ENCODE results near the gene STK11. TPM values are rescaled to one million over a fixed set of nuclear protein-coding genes. Genes with fewer than 3 reads are reported as not detected.
A peak's percentile ranks its signal among the peaks of the same experiment; 100 is the strongest.

Gene STK11
- total RNA-seq, 4 donors from 2014 or later, result 52.5 to 91.2 (median 68.7) TPM

DNA sequence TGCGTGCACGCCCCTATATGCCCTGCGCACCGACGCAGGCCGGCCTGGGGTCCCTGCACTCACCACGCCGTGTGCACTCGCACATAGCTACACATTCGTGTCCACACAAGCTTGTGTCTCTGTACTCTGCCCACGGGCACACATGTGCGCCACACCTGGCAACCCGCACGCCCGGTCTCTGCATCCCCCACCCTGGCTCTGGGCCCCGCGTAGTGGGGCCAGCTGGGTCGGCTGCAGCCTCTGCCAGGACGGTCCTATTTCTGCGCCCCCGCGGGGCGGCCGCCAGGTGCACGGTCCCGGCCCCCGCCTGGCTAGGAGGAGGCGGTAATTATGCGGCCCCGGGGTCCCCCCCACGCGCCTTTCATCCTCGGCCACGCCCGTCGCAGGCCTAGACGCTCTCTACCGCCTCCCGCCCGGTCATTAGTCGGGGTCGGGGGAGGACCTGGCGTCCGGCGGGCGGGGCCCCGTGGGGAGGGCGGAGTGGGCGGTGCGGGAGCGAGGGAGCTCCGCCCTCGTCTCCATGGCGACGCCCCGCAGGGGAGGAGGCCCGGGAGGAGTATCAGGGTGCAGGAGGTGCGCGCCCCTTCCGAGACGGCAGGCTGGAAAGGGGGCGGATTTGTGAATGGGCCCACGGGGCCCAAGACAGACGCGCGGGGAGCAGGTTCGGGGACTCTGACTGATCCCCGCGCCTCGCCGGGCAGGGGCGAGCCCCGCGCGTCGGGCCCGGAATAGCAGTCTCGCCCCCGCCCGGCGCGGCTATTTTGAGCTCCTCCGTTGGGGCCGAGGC is 60.7 kb downstream of the STK11 start:
- 3 to 4% methylated on average over 46 to 49 of the region's 84 CpGs for WGBS, 2 donors
- no peaks in the 10 kb centered on the region for H3K27me3 ChIP-seq
- H3K4me1 ChIP-seq, result peaks cover 11 to 89% (median 73%) of the 10 kb centered on the region in 4 donors
- TF ChIP-seq POLR2A (IDR thresholded peaks at IDR 0.05), result no peak
- TF ChIP-seq, protein P1, sequence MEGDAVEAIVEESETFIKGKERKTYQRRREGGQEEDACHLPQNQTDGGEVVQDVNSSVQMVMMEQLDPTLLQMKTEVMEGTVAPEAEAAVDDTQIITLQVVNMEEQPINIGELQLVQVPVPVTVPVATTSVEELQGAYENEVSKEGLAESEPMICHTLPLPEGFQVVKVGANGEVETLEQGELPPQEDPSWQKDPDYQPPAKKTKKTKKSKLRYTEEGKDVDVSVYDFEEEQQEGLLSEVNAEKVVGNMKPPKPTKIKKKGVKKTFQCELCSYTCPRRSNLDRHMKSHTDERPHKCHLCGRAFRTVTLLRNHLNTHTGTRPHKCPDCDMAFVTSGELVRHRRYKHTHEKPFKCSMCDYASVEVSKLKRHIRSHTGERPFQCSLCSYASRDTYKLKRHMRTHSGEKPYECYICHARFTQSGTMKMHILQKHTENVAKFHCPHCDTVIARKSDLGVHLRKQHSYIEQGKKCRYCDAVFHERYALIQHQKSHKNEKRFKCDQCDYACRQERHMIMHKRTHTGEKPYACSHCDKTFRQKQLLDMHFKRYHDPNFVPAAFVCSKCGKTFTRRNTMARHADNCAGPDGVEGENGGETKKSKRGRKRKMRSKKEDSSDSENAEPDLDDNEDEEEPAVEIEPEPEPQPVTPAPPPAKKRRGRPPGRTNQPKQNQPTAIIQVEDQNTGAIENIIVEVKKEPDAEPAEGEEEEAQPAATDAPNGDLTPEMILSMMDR (IDR thresholded peaks at IDR 0.05), result no peak
- TF ChIP-seq EP300 (IDR thresholded peaks at IDR 0.05), result no peak
- H3K27ac ChIP-seq, result peak overlapping the region; percentile 71 to 99 (median 95)
- H3K36me3 ChIP-seq, result peaks cover 0 to 7% (median 0%) of the 10 kb centered on the region in 3 donors
- H3K4me3 ChIP-seq, result peak overlapping the region; percentile 24 to 60 (median 40)
- H3K9me3 ChIP-seq, result no peaks in the 10 kb centered on the region
- DNase-seq (ENCODE audit: low spot score in 2 of 2), result no peak

- H3K27me3 ChIP-seq, result no peaks in the 10 kb centered on the region
- peaks cover 11 to 89% (median 73%) of the 10 kb centered on the region in 4 donors for H3K4me1 ChIP-seq
- no peaks in the 10 kb centered on the region for H3K9me3 ChIP-seq
- TF ChIP-seq EP300 (IDR thresholded peaks at IDR 0.05), result no peak
- TF ChIP-seq, protein P1 (IDR thresholded peaks at IDR 0.05), result peak; percentile 96 to 100 (median 98)
- 0 to 2% methylated on average over 14 to 19 of the region's 59 CpGs for WGBS, 2 donors
- H3K4me3 ChIP-seq, result peak overlapping the region; percentile 24 to 60 (median 40)
- peaks cover 0 to 13% (median 6%) of the 10 kb centered on the region in 3 donors for H3K36me3 ChIP-seq
- peak overlapping the region; percentile 71 to 99 (median 95) for H3K27ac ChIP-seq
- no peak for DNase-seq (ENCODE audit: low spot score in 2 of 2)
These were observed 61.4 kb downstream of the STK11 start for GRCh38 chr19:1266916-1267476.

DNA sequence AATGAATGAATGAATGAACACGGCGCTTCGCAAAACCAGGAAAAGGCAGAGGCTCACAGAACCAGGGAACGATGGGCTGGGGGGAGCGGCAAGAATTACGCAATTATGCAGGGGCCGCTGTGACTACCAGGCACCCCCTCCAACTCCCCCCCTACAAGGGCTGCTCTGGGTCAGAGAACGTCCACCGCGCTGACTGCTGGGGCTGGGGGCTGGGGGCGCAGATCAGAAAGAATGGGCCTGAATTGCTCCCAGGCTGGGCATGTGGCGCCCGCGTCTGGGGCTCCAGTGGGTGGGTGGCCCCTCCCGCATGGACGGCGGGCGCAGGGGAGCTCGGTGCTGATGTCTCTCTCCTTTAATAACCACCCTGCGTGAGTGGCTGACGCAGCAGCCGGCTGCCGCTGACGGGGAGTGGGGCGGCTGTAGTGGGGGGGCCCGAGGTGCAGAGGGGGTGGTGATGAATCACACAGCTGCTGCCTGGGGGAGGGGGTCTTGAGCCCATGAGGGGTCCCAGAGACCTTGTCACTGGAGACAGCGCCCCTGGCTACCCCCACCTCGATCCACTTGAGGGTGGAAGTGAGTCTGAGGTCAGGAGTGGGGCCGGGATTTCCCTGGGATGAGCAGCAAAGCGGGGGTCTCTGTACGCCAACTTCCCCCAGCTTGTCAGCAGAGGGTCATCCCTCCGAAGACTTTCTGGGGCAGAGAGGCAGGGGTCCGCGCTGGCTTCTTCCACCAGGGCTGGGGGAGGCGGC is 62.1 kb downstream of the STK11 start:
- Histone ChIP-seq H3K27me3 (no peaks in the 10 kb centered on the region), H3K4me1 (peaks cover 11 to 89% (median 71%) of the 10 kb centered on the region in 4 donors), H3K4me3 (no peak overlapping the region), H3K36me3 (peaks cover 0 to 20% (median 13%) of the 10 kb centered on the region in 3 donors), H3K9me3 (no peaks in the 10 kb centered on the region), H3K27ac (peak overlapping the region; percentile 71 to 99 (median 95))
- DNase-seq (ENCODE audit: low spot score in 2 of 2), result no peak
- TF ChIP-seq POLR2A (IDR thresholded peaks at IDR 0.05), result no peak
- no peak for TF ChIP-seq EP300 (IDR thresholded peaks at IDR 0.05)
- TF ChIP-seq, protein P1 (IDR thresholded peaks at IDR 0.05), result no peak
- 39 to 44% methylated on average over 23 to 26 of the region's 35 CpGs for WGBS, 2 donors

GRCh38 chr19:1268226-1269064 is 62.9 kb downstream of the STK11 start:
- no peak for DNase-seq (ENCODE audit: low spot score in 2 of 2)

More at GRCh38 chr19:1268226-1269064, 62.9 kb downstream of the STK11 start:
- H3K27ac ChIP-seq, result peak overlapping the region; percentile 93 to 100 (median 98)
- no peaks in the 10 kb centered on the region for H3K27me3 ChIP-seq
- H3K36me3 ChIP-seq, result peaks cover 6 to 28% (median 21%) of the 10 kb centered on the region in 3 donors
- H3K9me3 ChIP-seq, result no peaks in the 10 kb centered on the region
- peaks cover 11 to 89% (median 74%) of the 10 kb centered on the region in 4 donors for H3K4me1 ChIP-seq
- 48 to 55% methylated on average over 37 to 40 of the region's 40 CpGs for WGBS, 2 donors
- H3K4me3 ChIP-seq, result peak overlapping the region in 3 of 4 donors; percentile 3 to 79 (median 75)
- TF ChIP-seq, protein P1 (IDR thresholded peaks at IDR 0.05), result no peak
- TF ChIP-seq EP300 (IDR thresholded peaks at IDR 0.05), result no peak
- no peak for TF ChIP-seq POLR2A (IDR thresholded peaks at IDR 0.05)
